Esophagus muscularis mucosa (tissue), 3 donors: ENCODE results near the gene AREG.

Source experiments
- CTCF ChIP-seq, 3 experiments: fragments of 200-600 bp in 2 of 3; fragments of 450-650 bp in 1 of 3; sonication (generic) in 2 of 3; IDR thresholded peaks; one replicate each; pipeline ENCODE4 v1.5.1; 2017 to 2019; ENCODE audit warnings: antibody characterized with exemption in 3 of 3, mild to moderate bottlenecking in 2 of 3, moderate library complexity in 1 of 3
- POLR2AphosphoS5 ChIP-seq, 2 donors: sonication (generic); formaldehyde crosslinking; IDR thresholded peaks; one replicate each; pipeline ENCODE4 v1.6.1; 2017; ENCODE audit warnings: antibody characterized with exemption in 2 of 2

GRCh38 chr4:74503580-74503979, 58.6 kb downstream of the AREG start:
- TF ChIP-seq POLR2AphosphoS5 (IDR thresholded peaks at IDR 0.05) (no peak), CTCF (IDR thresholded peaks at IDR 0.05) (no peak)
